LNCAP (cell line): ENCODE results near the gene GALNTL6.

Source experiments
- TF ChIP-seq, protein P1 (sequence below): fragments of 450-650 bp; IDR thresholded peaks from 2 replicates; pipeline ENCODE4 v1.5.1; 2017; ENCODE audit warnings: mild to moderate bottlenecking

The GALNTL6 gene

GRCh38 chr4:171962110-171962509 is 148.9 kb downstream of the GALNTL6 start:
- TF ChIP-seq, protein P1, sequence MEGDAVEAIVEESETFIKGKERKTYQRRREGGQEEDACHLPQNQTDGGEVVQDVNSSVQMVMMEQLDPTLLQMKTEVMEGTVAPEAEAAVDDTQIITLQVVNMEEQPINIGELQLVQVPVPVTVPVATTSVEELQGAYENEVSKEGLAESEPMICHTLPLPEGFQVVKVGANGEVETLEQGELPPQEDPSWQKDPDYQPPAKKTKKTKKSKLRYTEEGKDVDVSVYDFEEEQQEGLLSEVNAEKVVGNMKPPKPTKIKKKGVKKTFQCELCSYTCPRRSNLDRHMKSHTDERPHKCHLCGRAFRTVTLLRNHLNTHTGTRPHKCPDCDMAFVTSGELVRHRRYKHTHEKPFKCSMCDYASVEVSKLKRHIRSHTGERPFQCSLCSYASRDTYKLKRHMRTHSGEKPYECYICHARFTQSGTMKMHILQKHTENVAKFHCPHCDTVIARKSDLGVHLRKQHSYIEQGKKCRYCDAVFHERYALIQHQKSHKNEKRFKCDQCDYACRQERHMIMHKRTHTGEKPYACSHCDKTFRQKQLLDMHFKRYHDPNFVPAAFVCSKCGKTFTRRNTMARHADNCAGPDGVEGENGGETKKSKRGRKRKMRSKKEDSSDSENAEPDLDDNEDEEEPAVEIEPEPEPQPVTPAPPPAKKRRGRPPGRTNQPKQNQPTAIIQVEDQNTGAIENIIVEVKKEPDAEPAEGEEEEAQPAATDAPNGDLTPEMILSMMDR = no peak

- TF ChIP-seq, protein P1 = no peak
Observed at GRCh38 chr4:171966356-171966755, 153.2 kb downstream of the GALNTL6 start.

DNA sequence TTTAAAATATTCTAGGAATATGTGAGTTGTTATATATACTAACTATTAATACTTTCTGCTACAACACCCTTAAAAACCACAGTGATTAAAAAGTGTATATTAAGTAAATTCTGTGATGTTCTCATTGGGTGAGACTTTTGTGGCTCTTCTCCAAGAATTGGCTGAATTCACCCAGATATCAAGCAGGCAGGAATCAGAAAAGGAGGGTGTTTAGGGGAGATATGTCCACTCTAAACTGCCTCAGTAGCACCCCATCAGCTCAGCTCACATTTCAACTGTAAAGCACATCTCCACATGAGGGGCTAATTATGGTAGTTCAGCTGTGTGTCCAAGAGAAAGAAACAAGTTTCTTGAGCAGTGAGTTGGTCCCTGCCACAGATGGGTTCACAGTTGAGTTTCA is 165.0 kb downstream of the GALNTL6 start:
- TF ChIP-seq, protein P1 = no peak

DNA sequence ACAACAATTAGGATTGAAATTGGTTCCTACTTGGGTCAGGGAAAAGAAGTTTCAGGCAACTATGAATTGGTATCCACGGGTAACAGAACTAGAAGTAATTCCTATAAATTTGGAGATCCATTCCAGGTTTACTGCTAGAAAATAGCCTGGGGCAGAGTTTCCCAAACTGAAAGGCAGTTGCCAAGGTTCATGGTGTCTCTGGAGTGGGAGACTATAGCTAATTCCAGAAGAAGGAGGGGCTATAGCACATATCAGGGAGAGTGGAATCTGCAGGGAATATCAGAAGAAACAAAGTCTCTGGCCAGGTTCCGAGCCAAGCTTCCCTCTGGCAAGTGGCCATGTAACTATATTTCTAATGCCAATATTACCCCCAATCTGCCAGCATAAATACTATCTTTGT is 166.3 kb downstream of the GALNTL6 start:
- TF ChIP-seq, protein P1 = no peak

GRCh38 chr4:171981185-171981584 is 168.0 kb downstream of the GALNTL6 start:
- TF ChIP-seq, protein P1 = no peak

DNA sequence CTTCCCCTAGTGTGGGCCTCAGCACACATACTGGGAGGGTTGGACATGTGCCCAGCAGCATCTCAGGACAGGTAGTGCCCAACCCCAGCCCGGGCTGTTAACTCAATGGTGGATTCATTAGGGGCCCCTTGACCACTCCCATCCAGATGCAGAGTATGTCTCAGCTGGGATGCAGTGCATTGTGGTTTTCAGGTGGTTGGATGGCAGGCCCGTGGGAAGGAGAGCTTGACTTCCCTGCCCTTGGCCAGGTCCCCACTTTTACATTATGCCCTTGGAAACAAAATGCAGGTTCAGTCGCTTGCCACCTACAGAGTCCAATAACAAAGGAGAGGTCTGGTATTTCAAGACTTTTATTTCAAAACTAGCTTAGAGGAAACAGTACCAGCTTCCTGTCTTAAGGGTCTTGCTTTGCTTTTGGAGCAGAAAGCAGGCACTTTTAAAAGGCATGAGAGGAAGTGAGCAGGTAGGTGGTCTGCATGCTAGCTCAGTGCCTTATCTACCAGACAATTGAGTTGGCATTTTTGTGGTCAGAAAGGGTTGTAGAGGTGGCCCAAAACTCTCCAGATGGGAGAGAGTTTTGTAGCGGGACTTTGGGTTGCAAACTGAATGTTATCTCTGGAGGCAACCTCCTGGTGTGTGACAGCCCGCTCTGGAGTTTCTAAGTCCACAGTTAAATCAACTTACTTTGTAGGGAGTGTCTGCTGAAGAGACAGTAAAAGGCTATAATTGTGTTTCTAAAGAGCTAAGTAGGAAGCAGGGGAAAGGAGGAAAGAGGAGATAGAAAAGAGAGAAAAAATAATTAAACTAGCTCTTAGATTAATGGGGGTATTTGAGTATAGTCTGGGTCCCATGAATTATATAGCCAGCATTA is 171.0 kb downstream of the GALNTL6 start:
- TF ChIP-seq, protein P1 = no peak

- TF ChIP-seq, protein P1 = no peak
Observed at GRCh38 chr4:171985129-171985528, 171.9 kb downstream of the GALNTL6 start.
